ENCODE results near the gene C9orf40.
A peak's percentile ranks its signal among the peaks of the same experiment; 100 is the strongest.

Gene C9orf40

DNA sequence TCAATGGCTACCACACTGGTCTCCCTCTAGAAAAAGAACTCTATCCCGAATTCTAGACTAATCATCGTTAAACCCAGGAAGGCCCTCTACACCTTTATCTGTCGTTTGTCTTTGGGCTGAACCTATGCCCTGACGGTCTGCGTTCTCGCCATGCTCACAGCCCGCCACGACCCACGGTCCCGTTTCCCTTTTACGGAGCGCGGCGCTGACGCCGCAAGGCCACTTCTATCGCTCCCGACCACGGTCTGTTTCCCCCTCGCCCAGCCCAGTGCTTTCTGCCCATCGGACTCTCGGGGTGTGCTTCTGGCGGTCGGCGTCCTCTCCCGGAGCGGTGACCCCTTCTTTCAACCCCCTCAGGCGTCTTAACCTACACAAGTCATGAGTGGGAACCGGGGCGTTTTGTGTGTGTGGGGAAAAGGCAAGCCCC, 974 bp downstream of the C9orf40 start:
- Mint-ChIP-seq H3K27ac (peak overlapping the region; percentile 95), H3K9me3 (no peaks in the 10 kb centered on the region)

DNA sequence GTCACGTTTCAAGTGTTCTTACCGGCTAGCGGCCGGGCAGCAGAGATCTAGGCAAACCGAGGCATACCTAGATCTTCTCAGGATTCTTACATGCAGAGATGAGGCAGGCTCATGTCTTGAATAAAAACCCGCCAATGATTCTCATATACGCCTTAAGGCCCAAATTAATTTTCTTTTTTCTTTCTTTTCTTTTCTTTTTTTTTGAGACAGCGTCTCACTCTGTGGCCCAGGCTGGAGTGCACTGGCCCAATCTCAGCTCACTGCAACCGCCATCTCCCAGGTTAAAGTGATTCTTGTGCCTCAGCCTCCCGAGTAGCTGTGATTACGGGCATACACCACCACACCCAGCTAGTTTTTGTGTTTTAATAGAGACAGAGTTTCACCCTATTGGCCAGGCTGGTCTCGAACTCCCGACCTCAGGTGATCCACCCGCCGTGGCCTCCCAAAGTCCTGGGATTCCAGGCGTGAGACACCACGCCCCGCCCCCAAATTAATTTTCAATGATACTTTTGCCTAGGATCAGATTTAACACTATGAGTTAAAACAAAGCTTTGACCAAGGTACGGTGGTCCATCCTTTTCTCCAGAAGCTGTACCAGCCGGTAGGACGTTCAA, 1.5 kb downstream of the C9orf40 start:
- Mint-ChIP-seq H3K9me3 (no peaks in the 10 kb centered on the region), H3K4me1 (peaks cover 19% of the 10 kb centered on the region)
- no peak for DNase-seq (ENCODE audit: low spot score in 2 of 2)

More for the DNA sequence above, 974 bp downstream of the C9orf40 start:
- peak; percentile 59 for ATAC-seq
- Mint-ChIP-seq H3K4me1 (peaks cover 19% of the 10 kb centered on the region), H3K4me3 (peak overlapping the region; percentile 89), H3K36me3 (peaks cover 16% of the 10 kb centered on the region)
- DNase-seq (ENCODE audit: low spot score in 2 of 2): peak; percentile 45 to 80

DNA sequence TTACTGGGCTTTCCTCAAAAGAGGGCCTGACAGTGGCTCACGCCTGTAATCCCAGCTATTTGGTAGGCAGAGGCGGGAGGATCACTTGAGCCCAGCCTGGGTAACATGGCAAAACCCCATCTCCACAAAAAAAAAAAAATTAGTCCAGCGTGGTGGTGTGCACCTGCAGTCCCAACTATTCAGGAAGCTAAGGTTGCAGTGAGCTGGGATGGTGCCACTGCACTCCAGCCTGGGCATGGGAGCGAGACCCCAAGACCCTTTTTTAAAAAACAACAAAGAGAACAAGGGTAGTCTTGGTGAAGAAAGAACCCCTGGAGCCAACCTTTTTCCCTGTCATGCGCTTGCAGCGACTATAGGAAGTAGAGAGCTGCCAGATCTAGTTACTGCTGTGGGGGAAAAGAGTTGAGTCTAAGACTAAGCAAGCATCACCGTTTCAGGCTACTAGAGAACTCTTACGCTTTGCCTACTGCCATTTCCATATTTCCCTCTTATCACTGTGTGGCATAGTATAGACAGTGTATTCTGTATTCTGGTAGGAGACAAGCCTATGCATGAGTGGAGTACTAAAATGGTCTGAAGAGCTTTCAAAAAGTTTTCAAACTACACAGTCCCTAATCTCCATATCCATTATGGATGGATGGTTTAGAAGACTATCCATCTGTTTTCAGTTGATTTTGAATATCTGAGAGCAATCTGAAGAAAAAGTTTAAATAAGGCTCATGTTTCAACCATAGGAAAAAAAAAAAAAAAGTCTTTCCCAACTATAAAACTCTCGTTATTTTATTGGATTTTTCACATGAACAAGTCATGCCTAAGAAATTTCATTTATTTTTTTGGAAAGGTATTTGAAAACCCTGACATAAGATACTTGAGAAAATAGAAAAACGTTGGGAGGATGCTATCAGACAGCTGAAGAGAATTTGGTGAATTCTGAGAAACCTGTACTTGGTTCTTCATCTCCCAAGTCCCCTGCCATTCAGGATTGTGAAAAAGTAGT, 2.6 kb downstream of the C9orf40 start:
- peaks cover 19% of the 10 kb centered on the region for H3K4me1 Mint-ChIP-seq
- H3K4me3 Mint-ChIP-seq: no peak overlapping the region
- H3K9me3 Mint-ChIP-seq: no peaks in the 10 kb centered on the region
- ATAC-seq (no peak), DNase-seq (ENCODE audit: low spot score in 2 of 2) (no peak)
- H3K36me3 Mint-ChIP-seq: peaks cover 16% of the 10 kb centered on the region
- H3K27ac Mint-ChIP-seq: no peak overlapping the region

More for the DNA sequence above, 1.5 kb downstream of the C9orf40 start:
- Mint-ChIP-seq H3K4me3 (peak overlapping the region; percentile 89), H3K27ac (peak overlapping the region; percentile 95), H3K36me3 (peaks cover 16% of the 10 kb centered on the region)
- no peak for ATAC-seq

- H3K27ac Mint-ChIP-seq: no peak overlapping the region
Observed at GRCh38 chr9:74948937-74949336, 3.8 kb downstream of the C9orf40 start.

GRCh38 chr9:74946686-74947085, 6.0 kb downstream of the C9orf40 start:
- H3K4me3 Mint-ChIP-seq: no peak overlapping the region
- peaks cover 15% of the 10 kb centered on the region for H3K36me3 Mint-ChIP-seq
- peaks cover 18% of the 10 kb centered on the region for H3K4me1 Mint-ChIP-seq
- no peak for DNase-seq (ENCODE audit: low spot score in 2 of 2)
- no peak for ATAC-seq
- no peak overlapping the region for H3K27ac Mint-ChIP-seq
- peaks cover 3% of the 10 kb centered on the region for H3K9me3 Mint-ChIP-seq

More at GRCh38 chr9:74948937-74949336, 3.8 kb downstream of the C9orf40 start:
- DNase-seq (ENCODE audit: low spot score in 2 of 2) (no peak), ATAC-seq (no peak)
- Mint-ChIP-seq H3K9me3 (no peaks in the 10 kb centered on the region), H3K4me3 (no peak overlapping the region), H3K36me3 (peaks cover 16% of the 10 kb centered on the region), H3K4me1 (peaks cover 19% of the 10 kb centered on the region)

DNA sequence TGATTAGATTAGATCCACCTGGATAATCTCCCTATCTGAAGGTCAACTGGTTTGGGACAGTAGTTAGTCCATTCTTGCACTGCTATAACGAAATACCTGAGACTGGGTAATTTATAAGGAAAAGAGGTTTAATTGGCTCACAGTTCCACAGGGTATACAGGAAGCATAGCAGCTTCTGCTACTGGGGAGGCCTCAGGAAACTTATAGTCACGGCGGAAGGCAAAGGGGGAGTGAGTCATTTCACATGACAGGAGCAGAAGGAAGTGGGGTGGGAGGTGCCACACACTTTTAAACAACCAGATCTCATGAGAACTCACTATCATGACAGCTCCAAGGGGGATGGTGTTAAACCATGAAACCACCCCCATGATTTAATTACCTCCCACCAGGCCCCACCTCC, 9.9 kb downstream of the C9orf40 start:
- Mint-ChIP-seq H3K4me1 (peaks cover 11% of the 10 kb centered on the region), H3K4me3 (no peak overlapping the region), H3K9me3 (peaks cover 3% of the 10 kb centered on the region), H3K27ac (peak overlapping the region; percentile 60), H3K36me3 (peaks cover 3% of the 10 kb centered on the region)
- ATAC-seq: peak; percentile 97
- DNase-seq (ENCODE audit: low spot score in 2 of 2): no peak

DNA sequence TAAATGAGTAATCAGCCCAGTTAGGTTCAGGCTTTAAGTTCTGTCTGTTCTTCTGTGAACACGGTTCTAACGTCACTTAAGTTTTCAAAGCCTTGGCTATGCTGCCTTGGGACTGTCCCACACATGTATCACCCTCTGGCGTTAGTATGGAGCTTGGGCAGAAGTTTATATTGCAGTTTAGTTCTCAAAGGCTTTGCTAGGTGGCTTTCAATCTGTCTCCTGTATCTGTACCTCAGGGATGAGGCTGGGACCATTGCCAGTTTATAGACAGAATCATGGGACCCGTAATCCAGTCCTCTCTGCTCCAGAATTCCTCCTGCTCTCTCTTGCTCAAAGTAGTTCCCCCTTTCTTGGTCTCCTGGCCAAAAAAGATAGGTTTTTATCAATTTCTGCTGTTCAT, 12.1 kb downstream of the C9orf40 start:
- H3K4me1 Mint-ChIP-seq: peaks cover 11% of the 10 kb centered on the region
- H3K9me3 Mint-ChIP-seq: peaks cover 3% of the 10 kb centered on the region
- H3K36me3 Mint-ChIP-seq: no peaks in the 10 kb centered on the region
- no peak overlapping the region for H3K4me3 Mint-ChIP-seq
- DNase-seq (ENCODE audit: low spot score in 2 of 2): no peak
- H3K27ac Mint-ChIP-seq: no peak overlapping the region
- ATAC-seq: no peak

GRCh38 chr9:74935008-74935407, 17.7 kb downstream of the C9orf40 start:
- Mint-ChIP-seq H3K4me3 (no peak overlapping the region), H3K9me3 (peaks cover 3% of the 10 kb centered on the region), H3K27ac (no peak overlapping the region), H3K36me3 (no peaks in the 10 kb centered on the region), H3K4me1 (no peaks in the 10 kb centered on the region)
- ATAC-seq (no peak), DNase-seq (ENCODE audit: low spot score in 2 of 2) (no peak)

DNA sequence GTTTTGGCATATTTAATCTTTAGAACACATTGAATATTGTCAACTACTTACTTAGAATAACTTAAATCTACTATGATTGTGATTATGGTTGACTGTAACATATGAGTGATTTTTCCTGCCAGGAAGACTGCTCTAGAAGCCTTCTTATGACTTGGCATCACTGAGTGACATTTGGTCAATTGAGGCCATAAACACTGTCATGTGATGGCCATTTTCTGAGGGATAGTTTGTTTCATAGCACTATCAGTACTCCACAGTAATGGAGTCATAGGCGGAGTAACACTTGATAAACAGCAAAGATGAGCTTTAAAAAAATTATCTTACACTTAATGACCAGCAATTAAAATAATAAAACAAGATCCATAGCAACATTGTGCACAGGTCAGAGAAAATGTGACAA, 31.0 kb downstream of the C9orf40 start:
- Mint-ChIP-seq H3K27ac (no peak overlapping the region), H3K9me3 (no peaks in the 10 kb centered on the region), H3K4me1 (no peaks in the 10 kb centered on the region), H3K36me3 (no peaks in the 10 kb centered on the region), H3K4me3 (no peak overlapping the region)
- no peak for ATAC-seq
- DNase-seq (ENCODE audit: low spot score in 2 of 2): no peak

DNA sequence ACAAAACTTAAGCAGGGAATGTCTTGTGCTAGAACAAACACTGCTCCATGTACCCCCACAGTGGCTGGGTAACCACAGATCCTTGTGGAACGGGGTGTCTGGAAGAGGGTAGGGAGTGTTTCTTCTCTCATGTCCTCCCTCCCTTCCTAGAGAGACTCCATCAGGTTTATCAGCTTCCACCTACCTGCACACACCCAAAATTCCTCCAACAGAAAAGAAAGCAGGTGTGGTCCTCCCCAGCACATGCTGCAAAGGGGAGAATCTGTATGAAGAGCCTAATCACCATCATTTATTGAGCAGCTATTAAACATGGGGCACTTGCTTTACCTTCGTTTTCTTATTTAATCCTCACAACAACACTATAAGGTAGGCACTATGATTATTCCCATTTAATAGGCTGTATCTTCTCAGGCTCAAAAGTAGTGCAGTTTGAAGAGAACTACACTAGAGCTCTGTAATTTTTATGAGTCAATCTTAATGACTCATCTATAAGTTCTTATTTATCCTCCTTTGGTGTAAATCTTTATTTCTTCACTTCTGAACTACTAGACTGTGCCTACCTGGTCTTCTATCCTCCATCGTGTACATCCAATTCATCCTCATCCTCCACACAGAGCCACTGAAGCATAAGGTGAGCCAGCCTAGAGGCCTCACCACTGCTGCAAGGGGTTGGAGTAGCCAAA, 31.6 kb downstream of the C9orf40 start:
- ATAC-seq (no peak), DNase-seq (ENCODE audit: low spot score in 2 of 2) (no peak)
- Mint-ChIP-seq H3K36me3 (no peaks in the 10 kb centered on the region), H3K4me3 (no peak overlapping the region), H3K27ac (no peak overlapping the region), H3K9me3 (no peaks in the 10 kb centered on the region), H3K4me1 (no peaks in the 10 kb centered on the region)

DNA sequence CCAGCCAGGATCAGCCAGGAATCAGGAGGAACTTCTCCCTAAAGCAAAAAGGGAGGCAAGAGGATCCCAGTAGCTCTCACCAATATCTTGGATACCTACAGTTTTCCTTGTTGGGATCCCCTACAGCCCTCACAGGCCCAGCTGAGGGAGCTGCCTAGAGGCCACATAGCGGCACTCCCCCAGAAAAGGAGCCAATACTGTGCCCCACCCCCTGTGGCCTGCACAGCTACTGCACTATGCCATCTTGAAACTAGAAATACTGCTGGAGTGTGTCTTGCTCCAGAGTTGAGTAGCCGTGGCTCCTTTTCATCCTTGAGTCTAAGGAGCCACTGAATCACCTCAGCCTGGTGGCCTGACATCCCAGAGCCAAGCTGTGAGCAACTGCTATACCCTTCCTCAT, 42.7 kb downstream of the C9orf40 start:
- DNase-seq (ENCODE audit: low spot score in 2 of 2) (no peak), ATAC-seq (peak; percentile 39)
- Mint-ChIP-seq H3K36me3 (no peaks in the 10 kb centered on the region), H3K4me1 (no peaks in the 10 kb centered on the region), H3K27ac (no peak overlapping the region), H3K9me3 (peaks cover 8% of the 10 kb centered on the region), H3K4me3 (no peak overlapping the region)

GRCh38 chr9:74908665-74909064, 44.0 kb downstream of the C9orf40 start:
- H3K36me3 Mint-ChIP-seq: no peaks in the 10 kb centered on the region
- H3K4me3 Mint-ChIP-seq: no peak overlapping the region
- peaks cover 8% of the 10 kb centered on the region for H3K9me3 Mint-ChIP-seq
- no peaks in the 10 kb centered on the region for H3K4me1 Mint-ChIP-seq
- ATAC-seq (no peak), DNase-seq (ENCODE audit: low spot score in 2 of 2) (no peak)
- no peak overlapping the region for H3K27ac Mint-ChIP-seq

DNA sequence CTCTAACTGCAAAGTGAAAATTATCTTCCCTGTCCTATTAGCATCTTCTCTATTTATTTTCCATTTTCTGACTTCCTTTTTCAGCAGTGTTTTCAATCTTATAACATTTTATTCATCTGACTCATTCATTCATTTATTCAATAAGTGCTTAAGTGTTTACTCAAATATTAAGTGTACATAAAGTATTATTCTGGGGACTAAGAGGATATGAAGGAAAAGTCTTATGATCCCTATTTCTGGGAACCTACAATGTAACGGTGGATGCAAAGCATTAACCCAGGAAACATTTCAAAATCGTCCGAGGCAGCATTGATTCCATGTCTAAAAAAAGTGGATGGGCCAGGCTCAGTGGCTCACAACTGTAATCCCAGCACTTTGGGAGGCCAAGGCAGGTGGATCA, 45.6 kb downstream of the C9orf40 start:
- ATAC-seq: no peak
- Mint-ChIP-seq H3K4me1 (no peaks in the 10 kb centered on the region), H3K27ac (no peak overlapping the region), H3K4me3 (no peak overlapping the region), H3K36me3 (no peaks in the 10 kb centered on the region), H3K9me3 (peaks cover 6% of the 10 kb centered on the region)
- DNase-seq (ENCODE audit: low spot score in 2 of 2): no peak

- H3K4me1 Mint-ChIP-seq: no peaks in the 10 kb centered on the region
- DNase-seq (ENCODE audit: low spot score in 2 of 2) (no peak), ATAC-seq (no peak)
- no peak overlapping the region for H3K4me3 Mint-ChIP-seq
- H3K9me3 Mint-ChIP-seq: no peaks in the 10 kb centered on the region
- H3K27ac Mint-ChIP-seq: no peak overlapping the region
- no peaks in the 10 kb centered on the region for H3K36me3 Mint-ChIP-seq
Observed at GRCh38 chr9:74901001-74901400, 51.7 kb downstream of the C9orf40 start.
